ENCODE data around the gene KCNJ6. TPM values are rescaled to one million over a fixed set of nuclear protein-coding genes. Genes with fewer than 3 reads are reported as not detected.

KCNJ6 gene
- total RNA-seq, 2 donors from 2014 or later: not detected

GRCh38 chr21:37614351-37614875 lies 301.8 kb downstream of the KCNJ6 start:
- no peaks in the 10 kb centered on the region for H3K36me3 ChIP-seq
- DNase-seq (ENCODE audit: low spot score): no peak
- no peak for TF ChIP-seq CTCF (IDR thresholded peaks at IDR 0.05)
- H3K27ac ChIP-seq: no peak overlapping the region
- H3K27me3 ChIP-seq: no peaks in the 10 kb centered on the region
- no peaks in the 10 kb centered on the region for H3K4me1 ChIP-seq
- no peaks in the 10 kb centered on the region for H3K9me3 ChIP-seq
- no peak overlapping the region for H3K4me3 ChIP-seq

DNA sequence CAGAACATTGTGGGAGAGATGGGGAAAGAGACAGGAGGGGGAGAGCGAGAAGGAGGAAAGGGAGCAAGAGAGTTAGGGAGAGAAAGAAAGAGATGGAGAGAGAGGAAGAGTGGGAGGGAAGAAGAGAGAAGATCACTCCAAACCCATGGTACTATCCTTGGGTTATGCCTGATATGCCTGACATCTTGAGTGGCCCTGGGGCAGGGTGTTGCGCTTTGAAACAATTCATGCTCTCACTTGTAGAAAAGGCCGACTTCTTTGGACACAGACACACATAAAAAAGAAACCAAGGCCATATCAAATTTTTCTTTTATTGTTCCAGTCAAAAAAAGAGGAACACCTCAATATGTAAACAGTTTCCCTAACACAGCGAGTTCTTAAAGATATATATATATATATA lies 309.2 kb downstream of the KCNJ6 start:
- H3K4me3 ChIP-seq: no peak overlapping the region
- H3K9me3 ChIP-seq: no peaks in the 10 kb centered on the region
- no peak overlapping the region for H3K27ac ChIP-seq
- TF ChIP-seq CTCF (IDR thresholded peaks at IDR 0.05): no peak
- no peak for DNase-seq (ENCODE audit: low spot score)
- H3K36me3 ChIP-seq: no peaks in the 10 kb centered on the region
- H3K27me3 ChIP-seq: no peaks in the 10 kb centered on the region
- H3K4me1 ChIP-seq: no peaks in the 10 kb centered on the region

DNA sequence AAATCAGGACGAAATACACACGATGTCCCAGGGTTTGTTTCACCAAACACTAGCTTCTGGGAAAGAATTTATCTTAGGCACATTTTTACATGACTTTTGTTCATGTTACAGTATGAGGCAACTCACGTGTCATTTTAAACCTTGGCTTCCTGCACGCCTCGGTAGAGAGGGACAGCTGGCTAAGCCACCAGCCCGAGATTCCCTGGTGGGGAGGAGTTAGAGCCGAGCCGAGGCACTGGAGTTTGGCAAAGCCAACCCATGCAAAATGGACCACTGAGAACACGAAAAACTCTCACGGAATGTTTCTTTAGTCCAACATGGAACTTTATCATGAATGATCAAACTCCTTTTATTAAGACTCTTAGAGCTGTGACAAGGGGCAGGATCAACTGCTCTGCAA lies 309.7 kb downstream of the KCNJ6 start:
- no peak for DNase-seq (ENCODE audit: low spot score)
- Histone ChIP-seq H3K36me3 (no peaks in the 10 kb centered on the region), H3K27ac (no peak overlapping the region), H3K9me3 (no peaks in the 10 kb centered on the region), H3K4me1 (no peaks in the 10 kb centered on the region), H3K27me3 (no peaks in the 10 kb centered on the region), H3K4me3 (no peak overlapping the region)
- TF ChIP-seq CTCF (IDR thresholded peaks at IDR 0.05): no peak

- H3K36me3 ChIP-seq: no peaks in the 10 kb centered on the region
- H3K27me3 ChIP-seq: no peaks in the 10 kb centered on the region
- H3K27ac ChIP-seq: no peak overlapping the region
- H3K9me3 ChIP-seq: no peaks in the 10 kb centered on the region
- H3K4me3 ChIP-seq: no peak overlapping the region
- no peak for TF ChIP-seq CTCF (IDR thresholded peaks at IDR 0.05)
- H3K4me1 ChIP-seq: no peaks in the 10 kb centered on the region
- DNase-seq (ENCODE audit: low spot score): no peak
Observed at GRCh38 chr21:37605006-37605405, 311.3 kb downstream of the KCNJ6 start.

DNA sequence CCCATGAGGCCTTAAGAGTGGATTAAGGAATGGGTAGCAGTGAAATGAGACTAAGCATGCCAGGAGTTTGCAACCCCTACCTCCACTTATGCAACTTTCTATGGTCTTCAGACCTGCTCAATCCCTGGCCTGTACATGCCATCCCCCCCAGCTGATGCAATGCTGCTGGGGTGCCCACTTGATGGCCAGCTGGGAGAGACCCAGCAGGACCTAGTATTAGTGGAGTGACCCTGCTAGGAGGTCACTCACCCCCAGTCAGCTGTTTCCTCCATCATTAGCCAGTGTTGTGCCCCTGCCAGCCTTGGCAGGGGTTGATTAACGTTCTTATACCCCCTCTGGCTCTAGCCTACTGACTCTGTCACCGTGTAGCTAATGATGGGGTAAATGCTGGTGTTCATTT lies 313.1 kb downstream of the KCNJ6 start:
- no peaks in the 10 kb centered on the region for H3K4me1 ChIP-seq
- no peaks in the 10 kb centered on the region for H3K27me3 ChIP-seq
- H3K4me3 ChIP-seq: no peak overlapping the region
- H3K9me3 ChIP-seq: no peaks in the 10 kb centered on the region
- TF ChIP-seq CTCF (IDR thresholded peaks at IDR 0.05): no peak
- DNase-seq (ENCODE audit: low spot score): no peak
- H3K36me3 ChIP-seq: no peaks in the 10 kb centered on the region
- H3K27ac ChIP-seq: no peak overlapping the region

DNA sequence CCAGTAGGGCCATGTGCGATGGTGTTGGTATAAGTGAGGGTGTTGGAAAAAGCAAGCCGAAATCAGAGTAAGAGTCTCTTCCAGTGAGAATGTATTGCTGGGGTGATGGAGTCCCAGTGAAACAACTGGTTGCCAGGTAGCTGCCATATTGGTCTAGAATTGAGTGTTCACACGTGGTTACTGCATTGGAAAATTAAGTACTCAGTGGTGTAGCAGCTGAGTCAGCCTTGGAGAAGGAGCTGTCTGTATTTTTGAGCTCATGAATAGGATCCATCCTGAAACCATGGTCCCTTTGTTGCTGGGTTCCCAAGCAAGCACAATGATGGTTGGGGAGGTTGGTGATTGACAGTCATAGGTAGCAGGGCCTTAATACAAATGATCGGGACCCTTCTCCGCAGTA lies 314.3 kb downstream of the KCNJ6 start:
- H3K9me3 ChIP-seq: no peaks in the 10 kb centered on the region
- no peaks in the 10 kb centered on the region for H3K27me3 ChIP-seq
- H3K4me1 ChIP-seq: no peaks in the 10 kb centered on the region
- TF ChIP-seq CTCF (IDR thresholded peaks at IDR 0.05): no peak
- no peak for DNase-seq (ENCODE audit: low spot score)
- H3K36me3 ChIP-seq: no peaks in the 10 kb centered on the region
- H3K27ac ChIP-seq: no peak overlapping the region
- no peak overlapping the region for H3K4me3 ChIP-seq

Measured in right atrium auricular region (tissue), 2 donors.